Neural cell (in vitro differentiated cells): ENCODE measurements around the gene IPP.

Experiments used
- CTCF ChIP-seq: fragments of 450-650 bp; IDR thresholded peaks from 2 replicates; pipeline ENCODE4 v1.5.1; 2014; ENCODE audit warnings: antibody characterized with exemption, mild to moderate bottlenecking, moderate library complexity; ENCODE audit not compliant: poor library complexity, severe bottlenecking
- EP300 ChIP-seq: fragments of 450-650 bp; conservative IDR thresholded peaks from 2 replicates; pipeline ENCODE4 v1.6.1; 2014; ENCODE audit warnings: antibody characterized with exemption, mild to moderate bottlenecking, moderate library complexity; ENCODE audit not compliant: poor library complexity, severe bottlenecking
- MXI1 ChIP-seq: fragments of 450-650 bp; conservative IDR thresholded peaks from 2 replicates; pipeline ENCODE4 v1.6.1; 2014; ENCODE audit warnings: antibody characterized with exemption, mild to moderate bottlenecking; ENCODE audit not compliant: poor library complexity, severe bottlenecking

GRCh38 chr1:45716700-45717099, 33.8 kb downstream of the IPP start:
- no peak for TF ChIP-seq CTCF
- no peak for TF ChIP-seq MXI1
- no peak for TF ChIP-seq EP300
